KBM-7 (cell line): ENCODE data around the gene CD101.

Experiments used
- DNase-seq: peaks from one replicate; pipeline ENCODE4 v3.0.0-alpha.2; 2015
- in situ Hi-C: fragments of 300-500 bp; cut with MboI; formaldehyde crosslinking; loops from 2 replicates; pipeline ENCODE4 v1.14.3; 2020; ENCODE audit warnings: low sequenced_read_pairs, low pct_unique_long_range_greater_than_20kb, mixed read lengths

CD101 gene

GRCh38 chr1:116984406-116985160 lies 17.0 kb upstream of the CD101 start:
- in situ Hi-C loops: no loop called here
- no peak for DNase-seq

GRCh38 chr1:116986421-116987255 lies 14.9 kb upstream of the CD101 start:
- in situ Hi-C loops: no loop called here
- peak; percentile 80 for DNase-seq

DNA sequence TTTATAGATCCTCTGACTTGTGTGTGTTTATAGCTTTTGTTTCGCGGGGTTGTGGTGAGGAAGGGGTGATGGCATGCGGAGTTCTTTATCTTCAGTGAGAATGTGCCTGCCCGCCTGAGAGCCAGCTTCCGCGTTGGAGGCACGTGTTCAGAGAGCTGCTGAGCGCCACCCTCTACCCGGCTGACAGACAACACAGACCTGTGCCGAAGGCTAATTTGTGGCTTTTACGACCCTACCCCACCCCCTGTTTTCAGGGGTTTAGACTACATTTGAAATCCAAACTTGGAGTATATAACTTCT lies 14.4 kb upstream of the CD101 start:
- DNase-seq: peak; percentile 77
- in situ Hi-C loops: no loop called here

- no peak for DNase-seq
- in situ Hi-C loops: no loop called here
Observed at GRCh38 chr1:116988248-116988647, 13.3 kb upstream of the CD101 start.

DNA sequence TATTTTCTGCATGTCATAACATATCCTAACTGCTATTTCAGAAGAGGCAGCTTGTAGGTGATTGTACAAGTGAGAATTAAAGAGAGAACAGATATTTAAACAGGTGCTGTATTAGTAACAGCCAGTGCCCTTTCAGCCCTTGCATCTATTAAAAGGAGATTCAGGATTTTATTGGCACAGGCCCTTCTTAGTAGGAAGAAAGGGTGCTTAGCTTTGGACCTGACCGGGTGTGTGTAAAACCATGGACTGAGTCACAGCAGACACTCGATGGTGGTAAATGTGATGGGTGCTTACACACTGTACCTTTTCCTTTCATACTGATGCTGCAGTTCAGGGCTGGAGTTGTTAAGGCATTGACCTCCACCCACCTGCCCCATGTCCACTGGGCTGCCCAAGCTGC lies 12.7 kb upstream of the CD101 start:
- in situ Hi-C loops: no loop called here

GRCh38 chr1:116989835-116990234 lies 11.7 kb upstream of the CD101 start:
- no peak for DNase-seq
- in situ Hi-C loops: no loop called here

More for the DNA sequence above, 12.7 kb upstream of the CD101 start:
- DNase-seq: no peak

GRCh38 chr1:116990612-116991151 lies 10.9 kb upstream of the CD101 start:
- DNase-seq: peak; percentile 79
- in situ Hi-C loops: no loop called here

GRCh38 chr1:116991171-116991845 lies 10.3 kb upstream of the CD101 start:
- DNase-seq: no peak
- in situ Hi-C loops: no loop called here

DNA sequence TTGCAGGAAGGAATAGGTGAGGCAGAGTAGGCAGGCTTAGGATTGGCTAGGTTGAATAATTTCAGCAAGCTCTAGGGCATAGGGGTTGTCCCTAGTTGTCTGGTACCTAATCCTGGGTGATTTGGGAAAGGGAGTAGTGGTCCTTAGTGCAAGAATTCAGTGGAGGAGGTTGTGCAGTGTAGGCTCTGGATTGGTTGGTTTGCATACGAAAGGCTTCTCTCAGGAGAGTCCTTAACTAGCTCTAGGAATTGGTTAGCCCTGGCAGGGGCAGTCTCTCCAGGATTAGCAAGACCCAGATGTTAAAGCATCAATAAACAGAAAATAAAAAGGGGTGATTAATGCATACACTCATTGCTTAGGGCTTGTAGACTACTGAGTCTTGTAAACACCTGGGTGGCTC lies 9.6 kb upstream of the CD101 start:
- no peak for DNase-seq
- in situ Hi-C loops: no loop called here

DNA sequence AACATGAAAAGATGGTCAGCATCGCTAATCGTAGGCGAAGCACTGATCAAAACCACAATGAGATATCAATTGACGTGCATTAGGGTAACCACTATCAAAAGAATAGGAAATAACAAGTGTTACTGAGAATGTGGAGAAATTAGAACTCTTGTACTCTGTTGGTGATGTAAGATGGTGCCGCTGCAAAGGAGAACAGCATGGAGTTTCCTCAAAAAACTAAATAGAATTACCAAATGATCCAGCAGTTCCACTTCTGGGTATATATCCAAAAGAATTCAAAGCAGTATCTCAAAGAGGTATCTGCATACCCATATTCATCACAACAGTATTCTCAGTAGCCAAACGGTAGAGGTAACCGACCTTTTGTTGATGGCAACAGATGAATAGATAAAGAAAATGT lies 8.3 kb upstream of the CD101 start:
- in situ Hi-C loops: no loop called here
- DNase-seq: no peak

DNA sequence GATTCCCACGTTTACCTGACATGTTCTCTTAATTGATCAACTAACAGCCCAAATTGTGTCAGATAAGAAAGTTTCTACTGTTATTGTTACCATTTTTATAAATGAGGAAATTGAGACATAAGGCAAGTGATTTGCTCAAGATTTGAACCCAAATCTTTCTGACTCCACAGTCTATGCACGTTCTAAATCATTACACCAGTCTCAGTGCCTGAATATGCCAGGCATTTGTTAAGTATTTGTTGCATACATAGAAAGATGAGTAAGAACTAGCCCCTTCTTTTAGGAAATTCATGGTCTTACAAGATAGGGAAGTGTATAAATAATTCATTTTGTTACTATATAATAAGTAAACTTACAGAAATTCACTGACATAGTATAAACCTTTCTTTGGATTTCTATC lies 7.1 kb upstream of the CD101 start:
- no peak for DNase-seq
- in situ Hi-C loops: no loop called here

DNA sequence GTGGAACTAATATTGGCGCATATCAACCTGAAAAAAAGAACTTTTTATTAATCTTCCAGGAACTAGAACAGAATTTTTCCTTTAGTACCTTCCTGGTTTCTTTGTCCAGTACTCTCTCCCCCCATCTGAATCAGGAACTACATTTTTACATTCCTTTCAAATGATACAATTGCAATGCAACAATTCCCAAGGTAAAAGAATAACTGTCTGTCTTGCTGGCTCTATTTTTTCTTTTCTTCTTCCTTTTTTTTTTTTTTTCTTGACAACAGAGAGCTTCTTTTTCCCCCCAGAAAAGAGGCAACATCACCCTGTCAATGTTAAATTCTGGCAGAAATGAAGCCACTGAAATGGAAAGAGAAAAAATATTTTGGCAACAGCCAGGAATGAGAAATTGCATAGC lies 4.5 kb upstream of the CD101 start:
- DNase-seq: no peak
- in situ Hi-C loops: no loop called here

DNA sequence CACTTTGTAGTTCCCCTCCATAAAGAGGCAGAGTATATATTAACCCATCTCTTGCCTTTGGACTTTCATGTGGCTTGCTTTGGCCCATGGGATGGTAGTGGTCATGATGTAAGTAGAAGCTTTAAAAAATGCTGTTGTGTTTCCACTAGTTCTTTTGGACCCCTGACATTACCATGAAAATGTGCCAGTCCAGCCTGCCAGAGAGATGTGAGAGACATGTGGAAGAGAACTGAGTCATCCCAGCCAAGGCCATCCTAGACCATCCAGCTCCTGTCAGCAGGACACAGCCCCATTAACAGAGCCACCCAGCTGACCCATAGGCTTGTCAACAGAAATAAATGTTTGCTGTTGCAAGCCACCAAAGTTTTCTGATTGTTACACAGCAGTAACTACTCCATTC lies 3.9 kb upstream of the CD101 start:
- in situ Hi-C loops: no loop called here
- no peak for DNase-seq

GRCh38 chr1:116999596-116999995 lies 2.0 kb upstream of the CD101 start:
- in situ Hi-C loops: no loop called here
- no peak for DNase-seq

DNA sequence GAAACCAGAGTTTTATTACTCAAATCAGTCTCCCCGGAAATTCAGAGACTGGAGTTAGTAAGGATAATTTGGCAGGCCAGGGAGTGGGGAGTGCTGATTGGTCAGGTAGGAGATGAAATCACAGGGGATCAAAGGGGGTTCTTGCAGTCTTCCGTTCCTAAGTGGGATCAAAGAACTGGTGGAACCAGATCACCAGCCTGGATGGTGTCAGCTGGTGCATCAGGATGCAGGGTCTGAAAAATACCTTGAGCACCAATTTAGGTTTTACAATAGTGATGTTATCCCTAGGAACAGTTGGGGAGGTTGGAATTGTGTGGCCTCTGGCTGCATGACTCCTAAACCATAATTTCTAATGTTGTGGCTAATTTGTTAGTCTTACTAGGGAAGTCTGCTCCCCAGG lies 1.4 kb upstream of the CD101 start:
- no peak for DNase-seq
- in situ Hi-C loops: no loop called here

DNA sequence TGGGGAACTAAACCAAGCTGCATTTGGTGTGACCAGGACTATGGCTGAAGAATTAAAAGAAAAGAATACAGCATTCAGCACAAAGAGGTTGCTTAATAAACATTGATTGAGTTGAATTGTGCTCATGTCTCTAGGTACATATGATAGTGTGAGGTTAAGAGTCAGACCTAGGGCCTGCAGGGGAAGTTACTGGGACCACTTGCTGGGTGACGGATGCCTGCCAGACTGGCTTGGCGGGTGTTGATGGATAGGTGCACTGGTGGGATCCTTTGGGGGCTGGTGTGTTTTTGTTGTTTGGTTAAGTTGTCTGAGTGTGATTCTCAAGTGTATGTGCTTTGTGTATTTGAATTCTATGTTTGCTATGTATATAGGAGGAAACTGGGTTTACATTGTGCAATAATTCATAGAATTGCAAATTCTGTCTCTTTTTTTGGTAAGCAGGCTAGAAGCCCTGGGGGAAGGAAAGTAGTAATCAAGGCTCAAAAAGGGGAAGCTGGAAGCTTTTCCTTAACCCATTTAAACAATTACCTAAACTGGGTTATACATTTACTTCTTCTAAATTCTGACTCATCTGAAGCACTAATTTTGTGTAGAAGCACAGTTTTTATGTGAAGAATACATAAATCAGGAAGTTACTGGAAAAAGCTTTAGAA lies 1.8 kb downstream of the CD101 start:
- DNase-seq: peak; percentile 93
- in situ Hi-C loops: no loop called here

DNA sequence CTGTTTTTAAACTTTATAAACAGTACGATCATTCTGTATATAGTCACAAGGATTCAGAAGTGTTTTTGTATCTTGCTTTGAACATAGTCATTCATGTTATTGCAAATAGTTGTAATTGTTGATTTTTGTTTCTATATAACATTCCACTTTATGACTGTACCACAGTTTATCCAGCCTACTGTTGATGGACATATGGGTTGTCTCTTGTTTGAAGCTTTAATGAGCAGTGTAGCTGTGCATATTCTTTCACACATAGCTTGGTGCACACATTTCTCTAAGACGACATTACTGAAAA lies 6.1 kb downstream of the CD101 start:
- in situ Hi-C loops: no loop called here
- DNase-seq: no peak

DNA sequence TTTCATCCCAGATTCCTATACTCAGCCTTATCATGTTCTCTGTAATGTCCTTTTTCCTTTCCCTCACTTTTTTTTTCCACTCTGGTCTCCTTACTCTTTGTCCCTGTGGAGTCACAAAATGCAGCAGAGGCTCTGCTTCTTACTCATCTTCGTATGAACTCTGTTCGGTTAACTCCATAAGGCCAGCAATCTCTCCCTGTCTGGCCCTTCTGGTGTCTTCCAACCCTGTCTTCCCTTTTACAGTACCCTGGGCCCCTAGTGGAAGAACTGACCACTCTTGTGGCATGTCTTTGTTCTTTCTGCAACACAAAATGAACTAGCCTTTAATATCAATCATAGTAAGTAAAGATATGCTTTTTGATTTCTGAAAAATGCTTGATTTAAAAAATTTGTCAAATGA lies 7.1 kb downstream of the CD101 start:
- in situ Hi-C loops: no loop called here
- no peak for DNase-seq

DNA sequence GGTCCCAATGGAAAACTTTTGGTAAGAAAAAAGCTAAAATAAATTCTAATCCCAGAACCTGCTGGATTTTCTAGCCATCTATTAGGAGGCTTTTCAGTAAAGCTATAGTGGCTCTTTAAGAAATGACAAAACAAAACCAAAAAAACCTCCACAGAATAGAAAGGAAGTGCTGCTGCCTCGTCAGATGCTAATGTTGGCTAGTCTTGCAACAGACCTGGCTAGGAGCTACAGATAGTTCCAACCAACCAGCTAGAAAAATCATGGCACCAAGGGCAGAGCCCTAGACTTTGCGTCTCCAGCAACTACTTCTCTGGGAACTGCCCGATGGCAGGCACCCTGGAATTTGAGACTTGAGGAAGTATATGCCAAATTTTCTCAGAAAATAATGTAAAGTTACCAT lies 7.6 kb downstream of the CD101 start:
- DNase-seq: peak; percentile 54
- in situ Hi-C loops: no loop called here
